Ecto neural progenitor cell (in vitro differentiated cells): ENCODE results near the gene ZBTB45.
"Not testable (repeated sequence)": the region's sequence is repeated elsewhere in the genome, so short reads cannot be mapped to it uniquely, and the experiment has no call there.

Experiments used
- DNase-seq: peaks from one replicate; pipeline ENCODE4 v3.0.0-alpha.2; 2018; ENCODE audit warnings: low spot score

Gene ZBTB45

GRCh38 chr19:58510084-58510862 lies 9.3 kb downstream of the ZBTB45 start:
- DNase-seq: no peak

GRCh38 chr19:58509731-58510083 lies 9.9 kb downstream of the ZBTB45 start:
- DNase-seq: no peak

DNA sequence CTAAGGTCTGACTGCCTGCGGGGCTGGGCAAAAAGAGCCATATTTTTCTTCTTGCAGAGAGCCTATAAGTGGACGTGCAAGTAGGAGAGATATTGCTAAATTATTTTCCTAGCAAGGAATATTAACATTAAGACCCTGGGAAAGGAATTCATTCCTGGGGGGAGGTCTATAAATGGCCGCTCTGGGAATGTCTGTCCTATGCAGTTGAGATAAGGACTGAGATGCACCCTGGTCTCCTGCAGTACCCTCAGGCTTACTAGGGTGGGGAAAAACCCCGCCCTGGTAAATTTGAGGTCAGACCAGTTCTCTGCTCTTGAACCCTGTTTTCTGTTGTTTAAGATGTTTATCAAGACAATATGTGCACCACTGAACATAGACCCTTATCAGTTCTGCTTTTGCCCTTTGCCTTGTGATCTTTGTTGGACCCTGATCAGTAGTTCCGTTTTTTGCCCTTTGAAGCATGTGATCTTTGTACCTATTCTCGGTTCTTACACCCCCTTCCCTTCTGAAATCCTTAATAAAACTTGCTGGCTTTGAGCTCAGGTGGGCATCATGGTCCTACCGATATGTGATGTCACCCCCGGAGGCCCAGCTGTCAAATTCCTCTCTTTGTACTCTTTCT lies 11.9 kb downstream of the ZBTB45 start:
- DNase-seq: not testable (repeated sequence)

DNA sequence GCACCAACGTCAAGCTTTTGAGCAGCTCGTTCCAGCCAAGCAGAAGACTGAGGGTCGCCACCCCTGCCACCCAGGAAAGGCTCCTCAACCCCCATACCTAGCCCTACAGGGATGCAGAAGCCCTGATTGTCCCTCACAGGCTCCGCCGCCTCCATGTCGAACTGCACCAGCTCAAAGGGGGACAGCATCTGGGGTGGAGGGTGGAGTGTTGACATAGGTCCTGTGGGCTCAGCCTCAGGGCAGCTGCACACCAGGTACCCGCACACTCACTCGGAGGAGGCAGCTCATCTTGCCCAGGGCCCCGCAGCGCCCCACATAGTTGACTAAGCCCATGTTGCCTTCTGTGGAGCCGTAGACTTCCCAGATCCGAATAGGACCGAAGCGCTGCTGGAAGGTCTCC lies 19.4 kb downstream of the ZBTB45 start:
- peak; percentile 43 for DNase-seq

GRCh38 chr19:58499021-58499927 lies 20.3 kb downstream of the ZBTB45 start:
- DNase-seq: peak; percentile 99

- peak; percentile 44 for DNase-seq
Measured at GRCh38 chr19:58498316-58499020, 21.1 kb downstream of the ZBTB45 start.

DNA sequence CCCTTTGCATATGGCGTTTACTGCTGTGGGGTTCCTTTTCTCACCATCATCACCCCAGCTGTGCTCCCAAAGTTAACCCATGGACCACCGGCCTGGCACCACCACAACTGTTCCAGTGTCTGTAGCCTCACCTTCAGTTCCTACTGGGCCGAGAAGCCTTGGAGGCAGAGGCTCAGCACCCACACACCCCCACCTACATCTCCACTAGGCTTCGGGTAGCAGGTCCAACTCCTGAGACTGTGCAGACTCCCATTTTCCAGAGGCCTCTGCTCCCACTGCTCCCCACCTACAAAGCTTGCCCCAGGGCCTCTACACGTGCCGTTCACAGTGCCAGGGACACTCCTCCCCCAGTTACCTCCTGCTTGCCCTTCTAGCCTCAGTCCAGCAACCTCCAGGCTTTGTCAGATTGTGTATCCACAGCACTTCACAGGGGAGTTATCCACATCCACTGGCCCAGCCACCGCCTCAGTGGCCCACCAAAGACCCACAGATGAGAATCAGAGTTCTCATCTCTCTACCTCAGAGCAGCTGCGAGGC lies 21.9 kb downstream of the ZBTB45 start:
- DNase-seq: peak; percentile 39

DNA sequence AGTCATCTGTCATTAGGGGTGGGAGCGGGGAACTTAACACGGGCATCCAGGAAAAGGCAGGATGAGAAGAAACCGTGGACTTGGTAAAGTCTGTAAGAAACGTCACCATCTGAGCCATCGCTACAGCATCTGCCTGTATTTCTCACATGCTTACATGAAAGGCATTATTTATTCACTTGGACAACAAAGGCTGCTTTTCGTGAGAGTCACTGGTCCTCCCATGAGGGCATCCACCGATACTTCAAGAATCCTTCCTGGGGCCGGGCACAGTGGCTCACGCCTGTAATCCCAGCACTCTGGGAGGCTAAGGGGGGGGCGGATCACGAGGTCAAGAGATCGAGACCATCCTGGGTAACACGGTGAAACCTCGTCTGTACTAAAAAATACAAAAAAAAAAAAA lies 27.3 kb downstream of the ZBTB45 start:
- no peak for DNase-seq

GRCh38 chr19:58491393-58491792 lies 28.2 kb downstream of the ZBTB45 start:
- no peak for DNase-seq

DNA sequence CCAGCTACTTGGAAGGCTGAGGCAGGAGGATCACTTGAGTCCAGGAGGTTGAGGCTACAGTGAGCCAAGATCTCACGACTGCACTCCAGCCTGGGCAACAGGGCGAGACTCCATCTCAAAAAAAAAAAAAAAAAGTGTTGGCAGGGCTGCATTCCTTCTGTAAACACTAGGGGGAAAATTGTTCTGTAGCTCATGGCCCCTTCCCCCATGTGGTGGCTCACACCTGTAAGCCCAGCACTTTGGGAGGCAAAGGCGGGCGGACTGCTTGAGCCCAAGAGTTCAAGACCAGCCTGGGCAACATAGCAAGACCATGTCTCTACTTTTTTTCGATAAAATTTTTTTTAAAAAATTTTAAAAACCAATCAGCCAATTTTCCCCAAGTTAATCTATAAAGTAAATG lies 35.3 kb downstream of the ZBTB45 start:
- not testable (repeated sequence) for DNase-seq

- DNase-seq: no peak
Measured at GRCh38 chr19:58483776-58484175, 35.8 kb downstream of the ZBTB45 start.

- DNase-seq: no peak
Measured at GRCh38 chr19:58482372-58482771, 37.2 kb downstream of the ZBTB45 start.

DNA sequence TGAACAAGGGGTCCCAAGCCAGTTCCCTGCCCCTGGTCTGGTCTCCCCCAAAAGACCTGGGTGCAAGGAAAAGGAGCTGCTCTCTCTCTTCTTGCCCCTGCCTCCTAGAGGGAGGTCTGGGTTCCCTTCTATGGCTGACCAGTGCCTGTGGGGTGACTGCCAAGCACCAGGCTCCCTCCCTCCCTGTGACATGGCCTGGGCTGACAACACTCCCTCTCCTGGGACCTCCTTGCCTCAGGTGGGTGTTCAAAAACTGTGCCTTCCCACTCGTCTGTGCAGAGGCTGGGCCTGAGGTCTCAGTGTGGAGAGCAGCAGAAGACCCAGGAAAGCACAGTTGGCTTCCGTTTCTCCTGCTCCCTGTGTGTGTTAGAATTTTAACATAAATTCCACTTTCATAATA lies 38.8 kb downstream of the ZBTB45 start:
- no peak for DNase-seq

DNA sequence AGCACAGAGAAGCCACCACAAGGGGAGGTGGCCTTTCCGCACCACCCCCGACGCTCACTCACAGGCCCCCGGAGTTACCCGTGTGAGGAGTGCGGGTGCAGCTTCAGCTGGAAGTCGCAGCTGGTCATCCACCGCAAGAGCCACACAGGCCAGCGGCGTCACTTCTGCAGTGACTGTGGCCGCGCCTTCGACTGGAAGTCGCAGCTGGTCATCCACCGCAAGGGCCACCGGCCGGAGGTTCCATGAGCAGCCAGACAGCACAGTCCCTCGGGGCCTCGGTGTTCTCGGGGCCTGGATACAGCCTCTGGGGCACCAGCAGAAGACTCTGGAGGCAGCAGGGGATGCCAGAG lies 39.2 kb downstream of the ZBTB45 start:
- DNase-seq: no peak

DNA sequence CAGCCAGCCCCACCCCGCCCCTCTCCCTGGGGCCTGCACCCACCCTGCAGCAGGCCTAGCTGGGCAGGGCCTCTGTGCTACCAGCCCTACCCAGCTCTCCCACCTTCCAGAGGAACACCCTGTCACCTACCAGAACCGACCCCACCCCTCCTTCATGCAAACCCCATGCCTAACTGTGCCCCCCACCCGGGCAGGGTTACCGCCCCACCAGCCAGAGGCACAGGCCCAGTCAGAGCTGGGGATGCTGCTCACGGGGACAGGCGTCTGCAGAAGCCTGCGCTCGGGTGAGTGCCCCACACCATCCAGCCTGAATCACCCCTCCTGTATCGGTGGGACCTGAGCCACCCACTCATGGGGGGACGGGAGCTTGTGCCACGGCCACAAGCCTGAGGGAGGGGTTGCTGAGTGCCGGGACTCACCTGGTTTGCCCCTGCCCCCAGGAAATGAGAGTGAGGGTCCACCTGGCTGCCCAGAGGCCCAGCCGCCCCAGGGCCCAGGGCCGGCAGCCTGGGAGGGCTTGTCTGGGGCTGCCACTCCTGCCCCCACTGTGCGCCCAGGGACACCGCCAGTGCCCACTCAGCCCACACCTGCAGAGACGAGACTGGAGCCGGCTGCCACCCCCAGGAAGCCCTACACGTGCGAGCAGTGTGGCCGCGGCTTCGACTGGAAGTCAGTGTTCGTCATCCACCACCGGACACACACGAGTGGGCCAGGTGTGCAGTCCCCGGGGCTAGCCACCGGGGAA lies 39.7 kb downstream of the ZBTB45 start:
- no peak for DNase-seq

GRCh38 chr19:58479303-58479702 lies 40.3 kb downstream of the ZBTB45 start:
- DNase-seq: no peak

DNA sequence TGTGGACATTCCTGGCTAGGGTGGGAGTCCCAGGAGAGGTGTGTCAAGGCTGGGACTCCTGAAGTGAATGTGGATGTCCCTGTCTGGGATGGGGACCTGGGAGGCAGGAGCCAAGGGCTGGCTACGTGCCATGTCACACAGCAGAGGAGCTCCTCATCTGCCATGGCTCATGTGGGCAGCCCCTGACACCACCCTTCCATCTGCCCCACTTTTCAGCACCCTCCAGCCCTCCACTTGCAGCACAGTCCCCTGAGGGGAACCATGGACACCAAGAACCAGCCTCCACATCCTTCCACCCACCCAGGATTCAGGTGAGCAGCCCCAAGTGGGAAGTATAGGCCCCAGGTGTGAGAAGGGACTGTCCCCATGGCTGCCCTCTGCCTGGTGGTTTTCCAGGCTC lies 41.7 kb downstream of the ZBTB45 start:
- no peak for DNase-seq

- no peak for DNase-seq
Measured at GRCh38 chr19:58477130-58477529, 42.5 kb downstream of the ZBTB45 start.

- DNase-seq: no peak
Measured at GRCh38 chr19:58476498-58477015, 43.1 kb downstream of the ZBTB45 start.

- peak; percentile 97 for DNase-seq
Measured at GRCh38 chr19:58475714-58476497, 43.7 kb downstream of the ZBTB45 start, which contains the start of gene ZNF446. ZNF446 (plus strand) TSS chr19:58476352; CDS start chr19:58477219, 867 bp downstream.
